Activated CD4-positive, alpha-beta T cell treated with anti-CD3 and anti-CD28 coated beads, Interleukin-2, amount 50 U/mL, for 48 hours (primary cell): ENCODE measurements around the gene BEST2.

Experiments
- DNase-seq, 2 experiments: peaks; one replicate each; pipeline ENCODE4 v3.0.0-alpha.2; 2020

The BEST2 gene

DNA sequence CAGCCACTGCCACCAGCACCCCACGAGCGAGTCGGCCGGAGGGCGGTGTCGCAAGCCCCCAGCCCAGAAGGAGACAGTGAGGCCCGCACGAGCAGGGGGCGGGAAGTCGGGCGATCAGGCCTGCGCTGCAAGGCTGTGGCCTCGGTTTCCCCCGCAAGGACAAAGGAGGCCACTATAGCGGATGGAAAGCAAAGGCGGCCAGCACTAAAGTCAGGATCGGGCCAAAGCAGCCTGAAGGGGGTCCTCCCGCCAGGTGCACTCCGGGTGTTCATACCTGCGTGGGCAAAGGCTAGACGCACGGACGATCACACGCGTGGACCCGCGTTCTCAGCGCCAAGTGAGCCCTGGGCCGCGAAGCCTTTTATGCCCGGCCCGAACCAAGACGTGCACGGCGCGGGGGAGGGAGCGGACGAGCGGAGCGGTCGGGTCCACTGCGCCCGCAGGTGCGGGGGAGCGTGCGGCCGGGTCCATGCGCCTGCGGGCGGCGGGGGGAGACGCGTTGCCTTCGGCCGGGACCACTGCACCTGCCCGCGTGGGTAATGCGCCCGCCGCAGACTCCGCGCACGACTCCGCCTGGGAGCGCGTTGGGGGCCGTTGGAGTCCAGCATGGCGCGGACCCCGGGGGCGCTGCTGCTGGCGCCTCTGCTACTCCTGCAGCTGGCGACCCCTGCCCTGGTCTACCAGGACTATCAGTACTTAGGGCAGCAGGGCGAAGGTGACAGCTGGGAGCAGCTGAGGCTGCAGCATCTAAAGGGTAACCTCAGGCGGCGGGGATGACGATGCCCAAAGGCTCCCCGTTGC, 50.1 kb downstream of the BEST2 start, which contains the start of the genes PRDX2 and THSD8:
PRDX2 (minus strand) TSS at position 335 of the 801 bp plus-strand sequence. CDS start 539 bp downstream, outside the sequence.
THSD8 (plus strand) TSS at position 604 of the 801 bp plus-strand sequence; CDS start at position 607, 3 bp downstream.
- DNase-seq, result peak; percentile 82 to 84

GRCh38 chr19:12802267-12803106, 50.9 kb downstream of the BEST2 start:
- DNase-seq, result no peak

DNA sequence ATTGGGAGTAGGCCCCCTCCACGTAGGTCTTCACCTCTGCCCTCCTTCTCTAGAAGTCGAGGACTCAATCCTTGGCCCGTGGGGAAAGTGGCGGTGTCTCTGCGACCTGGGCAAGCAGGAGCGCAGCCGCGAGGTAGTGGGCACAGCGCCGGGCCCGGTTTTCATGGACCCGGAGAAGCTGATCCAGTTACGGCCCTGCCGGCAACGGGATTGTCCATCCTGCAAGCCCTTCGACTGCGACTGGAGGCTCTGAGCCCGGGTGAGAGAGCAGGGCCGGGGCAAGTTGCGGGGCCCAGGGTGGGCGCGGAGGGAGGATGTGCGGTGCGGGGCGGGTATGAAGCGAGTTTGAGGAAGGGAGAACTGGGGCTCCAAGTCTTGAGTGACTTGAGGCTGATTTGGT, 52.5 kb downstream of the BEST2 start:
- DNase-seq, result no peak

GRCh38 chr19:12806242-12807081, 54.9 kb downstream of the BEST2 start, which contains the start of gene RNASEH2A:
Gene RNASEH2A (plus strand): TSS chr19:12806584. CDS start chr19:12806674, 90 bp downstream.
- peak; percentile 88 to 91 for DNase-seq
